ENCODE results near the gene TSPAN13. TPM values are rescaled to one million over a fixed set of nuclear protein-coding genes. Genes with fewer than 3 reads are reported as not detected.
"Not testable (repeated sequence)": the region's sequence is repeated elsewhere in the genome, so short reads cannot be mapped to it uniquely, and the experiment has no call there.

The TSPAN13 gene
- total RNA-seq, 1 donor from 2014 or later: 12.7 TPM

- no peak for ATAC-seq
Measured at GRCh38 chr7:16741676-16742075, 11.9 kb upstream of the TSPAN13 start.

- ATAC-seq: no peak
Measured at GRCh38 chr7:16742547-16742946, 11.0 kb upstream of the TSPAN13 start.

GRCh38 chr7:16743236-16743635 lies 10.3 kb upstream of the TSPAN13 start:
- no peak for ATAC-seq

- ATAC-seq: no peak
Measured at GRCh38 chr7:16744518-16745250, 8.9 kb upstream of the TSPAN13 start.

- ATAC-seq: no peak
Measured at GRCh38 chr7:16745645-16746044, 7.9 kb upstream of the TSPAN13 start.

GRCh38 chr7:16747102-16747501 lies 6.5 kb upstream of the TSPAN13 start:
- ATAC-seq: no peak

- peak; percentile 35 for ATAC-seq
Measured at GRCh38 chr7:16753932-16754855, 639 bp downstream of the TSPAN13 start.

GRCh38 chr7:16754856-16755317 lies 1.3 kb downstream of the TSPAN13 start:
- no peak for ATAC-seq

GRCh38 chr7:16755397-16755796 lies 1.8 kb downstream of the TSPAN13 start:
- ATAC-seq: no peak

GRCh38 chr7:16758036-16758435 lies 4.5 kb downstream of the TSPAN13 start:
- no peak for ATAC-seq

- ATAC-seq: no peak
Measured at GRCh38 chr7:16758631-16759611, 5.4 kb downstream of the TSPAN13 start.

- ATAC-seq: peak; percentile 54
Measured at GRCh38 chr7:16759840-16760239, 6.3 kb downstream of the TSPAN13 start.

- no peak for ATAC-seq
Measured at GRCh38 chr7:16762177-16762576, 8.6 kb downstream of the TSPAN13 start.

- no peak for ATAC-seq
Measured at GRCh38 chr7:16764942-16765341, 11.4 kb downstream of the TSPAN13 start.

GRCh38 chr7:16765436-16765859 lies 11.9 kb downstream of the TSPAN13 start:
- ATAC-seq: peak; percentile 28

GRCh38 chr7:16769994-16770393 lies 16.4 kb downstream of the TSPAN13 start:
- ATAC-seq: not testable (repeated sequence)

- ATAC-seq: no peak
Measured at GRCh38 chr7:16770657-16771329, 17.2 kb downstream of the TSPAN13 start.

- ATAC-seq: no peak
Measured at GRCh38 chr7:16773326-16773725, 19.8 kb downstream of the TSPAN13 start.

- ATAC-seq: no peak
Measured at GRCh38 chr7:16773884-16774283, 20.3 kb downstream of the TSPAN13 start.

- ATAC-seq: no peak
Measured at GRCh38 chr7:16774294-16774693, 20.7 kb downstream of the TSPAN13 start.

GRCh38 chr7:16774986-16775385 lies 21.4 kb downstream of the TSPAN13 start:
- ATAC-seq: no peak

GRCh38 chr7:16776053-16776452 lies 22.5 kb downstream of the TSPAN13 start:
- no peak for ATAC-seq
